Transverse colon (tissue), 4 donors: ENCODE measurements around the gene NAGLU. TPM values are rescaled to one million over a fixed set of nuclear protein-coding genes. Genes with fewer than 3 reads are reported as not detected.

Experiments
- DNase-seq: peaks from one replicate; pipeline ENCODE4 v3.0.0-alpha.2; 2019
- H3K27ac ChIP-seq, 4 donors: fragments of 200-600 bp; sonication (generic); 2 replicates each; pipeline ENCODE4 v1.5.1; 2016 to 2018; ENCODE audit warnings: inconsistent platforms in 4 of 4
- H3K27me3 ChIP-seq: fragments of 200-600 bp; sonication (generic); 2 replicates; pipeline ENCODE4 v1.5.1; 2017; ENCODE audit warnings: inconsistent platforms
- H3K36me3 ChIP-seq, 4 donors: fragments of 200-600 bp; sonication (generic); 2 replicates each; pipeline ENCODE4 v1.5.1; 2017 to 2019; ENCODE audit warnings: inconsistent platforms in 4 of 4
- H3K4me1 ChIP-seq, 4 donors: fragments of 200-600 bp; sonication (generic); 2 replicates each; pipeline ENCODE4 v1.5.1; 2017 to 2020; ENCODE audit warnings: inconsistent platforms in 4 of 4
- H3K4me3 ChIP-seq, 4 donors: fragments of 200-600 bp; sonication (generic); 1 replicate in 1 of 4; 2 replicates in 3 of 4; pipeline versions ENCODE4 v1.5.1 to v1.6.1; 2017 to 2019; ENCODE audit warnings: inconsistent platforms in 4 of 4
- H3K9me3 ChIP-seq, 2 donors: fragments of 200-600 bp; sonication (generic); 2 replicates each; pipeline ENCODE4 v1.5.1; 2017 to 2019; ENCODE audit warnings: inconsistent platforms in 2 of 2
- CTCF ChIP-seq, 5 experiments: fragments of 200-600 bp in 3 of 5; fragments of 450-650 bp in 2 of 5; sonication (generic) in 3 of 5; IDR thresholded peaks; 1 replicate in 2 of 5; 2 replicates in 3 of 5; pipeline ENCODE4 v1.5.1; 2016 to 2017; ENCODE audit warnings: antibody characterized with exemption in 5 of 5, inconsistent platforms in 3 of 5, mild to moderate bottlenecking in 2 of 5, moderate library complexity in 1 of 5
- EP300 ChIP-seq: sonication (generic); formaldehyde crosslinking; IDR thresholded peaks from one replicate; pipeline ENCODE4 v1.6.1; 2017; ENCODE audit warnings: antibody characterized with exemption, low read depth
- POLR2A ChIP-seq: fragments of 450-650 bp; IDR thresholded peaks from one replicate; pipeline ENCODE4 v1.6.1; 2016; ENCODE audit warnings: antibody characterized with exemption, mild to moderate bottlenecking, moderate library complexity
- POLR2AphosphoS5 ChIP-seq, 3 donors: sonication (generic); formaldehyde crosslinking; IDR thresholded peaks; one replicate each; pipeline ENCODE4 v1.6.1; 2016; ENCODE audit warnings: antibody characterized with exemption in 3 of 3
- WGBS, 2 donors: methylation state at CpG; one replicate each; pipeline ENCODE4 v1.1.5; 2018; ENCODE audit warnings: low coverage in 1 of 2; 5-methylcytosine and 5-hydroxymethylcytosine counted together
- in situ Hi-C, 4 donors: fragments of 200-750 bp; cut with MboI; loops; one replicate each; pipeline versions ENCODE4 v1.15.0 to v1.15.1; 2017; ENCODE audit warnings: low sequenced_read_pairs in 3 of 4, low pct_ligation_motif_present in 1 of 4, low pct_unique_long_range_greater_than_20kb in 1 of 4
- intact Hi-C: fragments of 100-400 bp; cut with DNase I; formaldehyde crosslinking; loops from one replicate; pipeline ENCODE4 v1.15.1; 2023; ENCODE audit warnings: low total_unique reads
- total RNA-seq, 4 donors: library from RNA; depleted of rRNA; stranded (reverse); fragments of >200 nt; gene quantifications; one replicate each; pipeline ENCODE4 v1.1.0, GENCODE V29; 2016

The NAGLU gene
- total RNA-seq, 4 donors from 2014 or later: 35.4 to 95.7 (median 66.2) TPM

GRCh38 chr17:42498828-42499227 is 37.2 kb upstream of the NAGLU start:
- peaks cover 0 to 4% (median 0%) of the 10 kb centered on the region in 4 donors for H3K4me1 ChIP-seq
- TF ChIP-seq POLR2AphosphoS5 (IDR thresholded peaks at IDR 0.05) (no peak), EP300 (no peak), CTCF (IDR thresholded peaks at IDR 0.05) (no peak), POLR2A (no peak)
- no peaks in the 10 kb centered on the region for H3K27me3 ChIP-seq
- no peak overlapping the region for H3K4me3 ChIP-seq
- no peaks in the 10 kb centered on the region for H3K9me3 ChIP-seq
- WGBS, 2 donors: 89 to 94% methylated on average over 2 to 4 of the region's 4 CpGs
- intact Hi-C loops (no loop called here), in situ Hi-C loops (no loop called here)
- H3K36me3 ChIP-seq: peaks cover 0 to 76% (median 38%) of the 10 kb centered on the region in 4 donors
- no peak for DNase-seq
- H3K27ac ChIP-seq: no peak overlapping the region

- intact Hi-C loops: no loop called here
- no peak overlapping the region for H3K4me3 ChIP-seq
- no peaks in the 10 kb centered on the region for H3K9me3 ChIP-seq
- H3K4me1 ChIP-seq: no peaks in the 10 kb centered on the region
- in situ Hi-C loops: loop anchor here in 2 of 4 donors (25.0 kb wide), 3 partner anchors 90 to 190 kb away; partner anchors contain the start of gene CAVIN1 (in 1 of the 2)
- H3K27ac ChIP-seq: no peak overlapping the region
- TF ChIP-seq CTCF (IDR thresholded peaks at IDR 0.05): no peak
- TF ChIP-seq POLR2A: no peak
- no peak for TF ChIP-seq EP300
- WGBS, 2 donors: 77 to 80% methylated on average over 3 to 5 of the region's 5 CpGs
- H3K27me3 ChIP-seq: no peaks in the 10 kb centered on the region
- H3K36me3 ChIP-seq: peaks cover 0 to 66% (median 24%) of the 10 kb centered on the region in 4 donors
- no peak for DNase-seq
These were observed 34.0 kb upstream of the NAGLU start for GRCh38 chr17:42502091-42502490.

- H3K36me3 ChIP-seq: peaks cover 0 to 72% (median 25%) of the 10 kb centered on the region in 4 donors
- TF ChIP-seq CTCF (IDR thresholded peaks at IDR 0.05): no peak
- no peak for TF ChIP-seq POLR2AphosphoS5 (IDR thresholded peaks at IDR 0.05)
- TF ChIP-seq EP300: no peak
- no peak for TF ChIP-seq POLR2A
- no peak for DNase-seq
- H3K27ac ChIP-seq: no peak overlapping the region
- no peaks in the 10 kb centered on the region for H3K9me3 ChIP-seq
- no peaks in the 10 kb centered on the region for H3K4me1 ChIP-seq
- WGBS, 2 donors: 98 to 100% methylated on average over 1 of the region's 1 CpG
- no peaks in the 10 kb centered on the region for H3K27me3 ChIP-seq
- H3K4me3 ChIP-seq: no peak overlapping the region
- in situ Hi-C loops: loop anchor here in 2 of 4 donors (25.0 kb wide), 3 partner anchors 91 to 191 kb away; partner anchors contain the start of gene CAVIN1 (in 1 of the 2)
- intact Hi-C loops: no loop called here
These were observed 33.1 kb upstream of the NAGLU start for GRCh38 chr17:42502926-42503325.

- no peak overlapping the region for H3K27ac ChIP-seq
- no peak for TF ChIP-seq POLR2AphosphoS5 (IDR thresholded peaks at IDR 0.05)
- no peak for TF ChIP-seq POLR2A
- TF ChIP-seq EP300: no peak
- TF ChIP-seq CTCF (IDR thresholded peaks at IDR 0.05): no peak
- H3K36me3 ChIP-seq: peaks cover 0 to 41% (median 6%) of the 10 kb centered on the region in 4 donors
- H3K27me3 ChIP-seq: no peaks in the 10 kb centered on the region
- in situ Hi-C loops: loop anchor here in 2 of 4 donors (25.0 kb wide), 3 partner anchors 95 to 195 kb away; partner anchors contain the start of gene CAVIN1 (in 1 of the 2)
- 94% methylated on average over 4 of the region's 4 CpGs; no CpG with 5 or more reads in 1 of the 2 donors for WGBS, 2 donors
- no peaks in the 10 kb centered on the region for H3K9me3 ChIP-seq
- peaks cover 0 to 10% (median 0%) of the 10 kb centered on the region in 4 donors for H3K4me1 ChIP-seq
- no peak overlapping the region for H3K4me3 ChIP-seq
- intact Hi-C loops: no loop called here
- no peak for DNase-seq
These were observed 28.4 kb upstream of the NAGLU start for GRCh38 chr17:42507671-42508070.
